Body of pancreas (tissue), 4 donors: Measurements from ENCODE around the gene NUDT15.

Source experiments
- CTCF ChIP-seq, 7 experiments: fragments of 450-650 bp in 4 of 7; fragments of 200-600 bp in 3 of 7; sonication (generic) in 3 of 7; IDR thresholded peaks; one replicate each; pipeline ENCODE4 v1.5.1; 2016 to 2019; ENCODE audit warnings: antibody characterized with exemption in 7 of 7
- POLR2A ChIP-seq, 3 donors: fragments of 450-650 bp; IDR thresholded peaks; one replicate each; pipeline ENCODE4 v1.6.1; 2016; ENCODE audit warnings: antibody characterized with exemption in 3 of 3, mild to moderate bottlenecking in 2 of 3

- no peak for TF ChIP-seq POLR2A (IDR thresholded peaks at IDR 0.05)
- TF ChIP-seq CTCF (IDR thresholded peaks at IDR 0.05): no peak
Measured at GRCh38 chr13:48028066-48028465, 9.5 kb upstream of the NUDT15 start.
